ENCODE data around the gene CEP72.

The CEP72 gene

GRCh38 chr5:620152-620551 is 8.0 kb downstream of the CEP72 start:
- DNase-seq, result no peak
- Mint-ChIP-seq H3K9me3 (peaks cover 13% of the 10 kb centered on the region), H3K36me3 (ENCODE audit: low read depth) (peaks cover 39% of the 10 kb centered on the region), H3K4me3 (no peak overlapping the region), H3K27ac (no peak overlapping the region), H3K4me1 (peaks cover 9% of the 10 kb centered on the region), H3K27me3 (ENCODE audit: low read depth, poor library complexity) (peaks cover 5% of the 10 kb centered on the region)
- no peak for TF ChIP-seq CTCF (IDR thresholded peaks at IDR 0.05)

GRCh38 chr5:620586-621180 is 8.5 kb downstream of the CEP72 start:
- peaks cover 9% of the 10 kb centered on the region for H3K4me1 Mint-ChIP-seq
- no peak overlapping the region for H3K4me3 Mint-ChIP-seq
- no peak for TF ChIP-seq CTCF (IDR thresholded peaks at IDR 0.05)
- H3K36me3 Mint-ChIP-seq (ENCODE audit: low read depth), result peaks cover 37% of the 10 kb centered on the region
- peaks cover 5% of the 10 kb centered on the region for H3K27me3 Mint-ChIP-seq (ENCODE audit: low read depth, poor library complexity)
- DNase-seq, result no peak
- peaks cover 8% of the 10 kb centered on the region for H3K9me3 Mint-ChIP-seq
- H3K27ac Mint-ChIP-seq, result no peak overlapping the region

- DNase-seq, result no peak
- Mint-ChIP-seq H3K27me3 (ENCODE audit: low read depth, poor library complexity) (peaks cover 5% of the 10 kb centered on the region), H3K4me3 (no peak overlapping the region), H3K36me3 (ENCODE audit: low read depth) (peaks cover 37% of the 10 kb centered on the region), H3K9me3 (peaks cover 1% of the 10 kb centered on the region), H3K27ac (no peak overlapping the region), H3K4me1 (peaks cover 7% of the 10 kb centered on the region)
- no peak for TF ChIP-seq CTCF (IDR thresholded peaks at IDR 0.05)
Observed at GRCh38 chr5:621341-621761, 9.2 kb downstream of the CEP72 start.

- H3K36me3 Mint-ChIP-seq (ENCODE audit: low read depth), result peaks cover 43% of the 10 kb centered on the region
- H3K4me3 Mint-ChIP-seq, result no peak overlapping the region
- H3K27me3 Mint-ChIP-seq (ENCODE audit: low read depth, poor library complexity), result peaks cover 5% of the 10 kb centered on the region
- DNase-seq, result no peak
- no peaks in the 10 kb centered on the region for H3K9me3 Mint-ChIP-seq
- no peak overlapping the region for H3K27ac Mint-ChIP-seq
- no peak for TF ChIP-seq CTCF (IDR thresholded peaks at IDR 0.05)
- no peaks in the 10 kb centered on the region for H3K4me1 Mint-ChIP-seq
Observed at GRCh38 chr5:622359-622758, 10.2 kb downstream of the CEP72 start.

GRCh38 chr5:622946-623522 is 10.9 kb downstream of the CEP72 start:
- Mint-ChIP-seq H3K27me3 (ENCODE audit: low read depth, poor library complexity) (peaks cover 5% of the 10 kb centered on the region), H3K9me3 (no peaks in the 10 kb centered on the region), H3K36me3 (ENCODE audit: low read depth) (peaks cover 49% of the 10 kb centered on the region), H3K4me3 (no peak overlapping the region), H3K4me1 (peaks cover 4% of the 10 kb centered on the region), H3K27ac (peak overlapping the region; percentile 79)
- no peak for DNase-seq
- TF ChIP-seq CTCF (IDR thresholded peaks at IDR 0.05), result no peak

GRCh38 chr5:623531-623930 is 11.4 kb downstream of the CEP72 start:
- Mint-ChIP-seq H3K9me3 (no peaks in the 10 kb centered on the region), H3K36me3 (ENCODE audit: low read depth) (peaks cover 51% of the 10 kb centered on the region)
- DNase-seq, result no peak

More at GRCh38 chr5:623531-623930, 11.4 kb downstream of the CEP72 start:
- Mint-ChIP-seq H3K4me1 (peaks cover 5% of the 10 kb centered on the region), H3K4me3 (no peak overlapping the region), H3K27ac (peak overlapping the region; percentile 79), H3K27me3 (ENCODE audit: low read depth, poor library complexity) (peaks cover 5% of the 10 kb centered on the region)
- no peak for TF ChIP-seq CTCF (IDR thresholded peaks at IDR 0.05)
